Left lobe of liver (tissue), 2 donors: ENCODE data around the gene PC. TPM values are rescaled to one million over a fixed set of nuclear protein-coding genes. Genes with fewer than 3 reads are reported as not detected.

Experiments
- ATAC-seq: fragments of 200-7000 bp; cut with Tn5 transposase; one replicate; pipeline ENCODE4 v1.9.1; 2020; ENCODE audit warnings: mild to moderate bottlenecking, moderate library complexity
- DNase-seq: peaks from one replicate; pipeline ENCODE4 v3.0.0-alpha.2; 2020; ENCODE audit warnings: low spot score
- total RNA-seq: library from RNA; stranded (reverse); gene quantifications from one replicate; pipeline ENCODE4 v1.2.1, GENCODE V29; 2021
- donor health status: DM: no; HTN: no; CAD: no; lungs with moderate emphysema.
- donor health status: DM: no; HTN: yes; CAD: no.

Gene PC
- total RNA-seq, 1 donor from 2014 or later: 392 TPM

- DNase-seq: no peak
Measured at GRCh38 chr11:66857234-66857926, 100.8 kb downstream of the PC start.

GRCh38 chr11:66856496-66857233 is 101.5 kb downstream of the PC start, which contains the start of gene LRFN4:
Gene LRFN4 (plus strand): TSS chr11:66857064. CDS start chr11:66857745, 681 bp downstream.
- peak; percentile 31 for ATAC-seq
- no peak for DNase-seq

More at GRCh38 chr11:66857234-66857926, 100.8 kb downstream of the PC start:
- no peak for ATAC-seq

- peak; percentile 84 for DNase-seq
- ATAC-seq: peak; percentile 69
Measured at GRCh38 chr11:66855574-66856495, 102.3 kb downstream of the PC start.

GRCh38 chr11:66854729-66855211 is 103.4 kb downstream of the PC start:
- ATAC-seq: no peak
- DNase-seq: no peak

- ATAC-seq (no peak), DNase-seq (no peak)
Measured at GRCh38 chr11:66854231-66854661, 103.9 kb downstream of the PC start.

- no peak for DNase-seq
- ATAC-seq: no peak
Measured at GRCh38 chr11:66853242-66854229, 104.6 kb downstream of the PC start.

- no peak for ATAC-seq
- no peak for DNase-seq
Measured at GRCh38 chr11:66852466-66853241, 105.5 kb downstream of the PC start.

- ATAC-seq (no peak), DNase-seq (no peak)
Measured at GRCh38 chr11:66851698-66852465, 106.3 kb downstream of the PC start.

GRCh38 chr11:66851239-66851596 is 107.0 kb downstream of the PC start:
- peak; percentile 44 for DNase-seq

GRCh38 chr11:66850588-66851238 is 107.5 kb downstream of the PC start:
- DNase-seq (peak; percentile 44), ATAC-seq (no peak)

More at GRCh38 chr11:66851239-66851596, 107.0 kb downstream of the PC start:
- no peak for ATAC-seq

GRCh38 chr11:66850235-66850587 is 108.0 kb downstream of the PC start:
- ATAC-seq: no peak
- no peak for DNase-seq

- ATAC-seq: no peak
Measured at GRCh38 chr11:66849501-66850234, 108.5 kb downstream of the PC start.

GRCh38 chr11:66848671-66849500 is 109.3 kb downstream of the PC start:
- ATAC-seq: no peak
- DNase-seq: peak; percentile 48

More at GRCh38 chr11:66849501-66850234, 108.5 kb downstream of the PC start:
- peak; percentile 44 for DNase-seq

GRCh38 chr11:66847461-66848232 is 110.5 kb downstream of the PC start:
- no peak for DNase-seq
- ATAC-seq: no peak

- DNase-seq (no peak), ATAC-seq (no peak)
Measured at GRCh38 chr11:66846671-66847091, 111.5 kb downstream of the PC start.
